Upper lobe of right lung (tissue), 1 donor: ENCODE measurements around the gene AOC3. TPM values are rescaled to one million over a fixed set of nuclear protein-coding genes. Genes with fewer than 3 reads are reported as not detected.
A peak's percentile ranks its signal among the peaks of the same experiment; 100 is the strongest.

ENCODE experiments used
- ATAC-seq: fragments of 200-7000 bp; cut with Tn5 transposase; one replicate; pipeline ENCODE4 v1.9.1; 2020; ENCODE audit warnings: mild to moderate bottlenecking, moderate library complexity
- DNase-seq: peaks from one replicate; pipeline ENCODE4 v3.0.0-alpha.2; 2020
- H3K27ac ChIP-seq: fragments of 200-600 bp; one replicate; pipeline ENCODE4 v1.8.0; 2022
- H3K27me3 ChIP-seq: fragments of 200-600 bp; one replicate; pipeline ENCODE4 v1.8.0; 2022; ENCODE audit warnings: mild to moderate bottlenecking
- H3K36me3 ChIP-seq: fragments of 200-600 bp; one replicate; pipeline ENCODE4 v1.8.0; 2022
- H3K4me1 ChIP-seq: fragments of 200-600 bp; one replicate; pipeline ENCODE4 v1.8.0; 2022
- H3K4me3 ChIP-seq: fragments of 200-600 bp; one replicate; pipeline ENCODE4 v1.8.0; 2022; ENCODE audit warnings: mild to moderate bottlenecking
- H3K9me3 ChIP-seq: fragments of 200-600 bp; one replicate; pipeline ENCODE4 v1.8.0; 2022
- intact Hi-C: fragments of 100-400 bp; cut with DNase I; formaldehyde crosslinking; loops from one replicate; pipeline ENCODE4 v1.11.0; 2022
- total RNA-seq: library from RNA; stranded (reverse); fragmentation: NEBNext Ultra II Directional; extraction: Animal tissue kit (Norgen Biotek cat#: 25700); gene quantifications from one replicate; pipeline ENCODE4 v1.2.1, GENCODE V29; 2021
- TF ChIP-seq, protein P1 (sequence below): fragments of 200-600 bp; IDR thresholded peaks from one replicate; pipeline ENCODE4 v1.8.0; 2022; ENCODE audit warnings: antibody characterized with exemption
- donor health status: DM: no; HTN: yes; CAD: no; lungs with severe emphysema.

The AOC3 gene
- total RNA-seq, 1 donor from 2014 or later: 235 TPM

DNA sequence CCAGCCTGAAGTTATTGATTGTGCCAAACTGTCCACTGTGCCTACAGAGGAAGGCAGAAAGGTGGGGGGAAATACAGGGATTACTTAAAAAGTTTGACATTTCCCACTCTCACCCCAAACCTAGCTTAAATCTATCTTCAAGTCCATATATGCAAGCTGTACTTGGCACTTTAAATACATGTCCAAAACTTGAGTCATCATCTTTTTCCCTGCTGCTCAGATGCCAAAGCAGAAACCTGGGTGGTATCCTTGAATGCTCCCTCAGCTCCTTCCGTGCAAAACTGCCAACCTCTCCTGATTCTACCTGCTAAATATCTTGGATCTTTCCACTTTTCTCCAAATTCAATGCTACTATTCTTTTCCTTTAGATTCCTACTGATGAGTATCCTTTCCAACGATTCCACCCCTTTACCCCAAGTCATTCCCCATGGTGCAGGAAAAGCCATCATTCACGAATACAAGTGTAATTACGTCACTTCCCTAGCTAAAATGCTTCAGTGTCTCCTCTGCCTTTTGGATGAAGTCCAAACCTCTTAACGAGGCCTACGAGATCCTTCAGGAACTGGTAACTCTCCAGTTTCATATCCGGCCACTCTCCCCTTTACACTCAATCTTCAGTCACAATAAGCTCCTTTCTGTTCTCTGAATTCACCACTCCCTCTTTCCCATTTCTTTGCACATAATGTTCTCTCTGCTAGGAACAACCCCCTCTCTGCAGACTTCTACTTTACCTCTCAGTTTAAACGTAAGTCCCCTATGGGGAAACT is 36.2 kb upstream of the AOC3 start:
- no peak overlapping the region for H3K4me3 ChIP-seq
- peak overlapping the region; percentile 38 for H3K27ac ChIP-seq
- H3K4me1 ChIP-seq: no peaks in the 10 kb centered on the region
- DNase-seq (no peak), ATAC-seq (peak; percentile 80)
- no peaks in the 10 kb centered on the region for H3K27me3 ChIP-seq
- H3K36me3 ChIP-seq: peaks cover 96% of the 10 kb centered on the region
- intact Hi-C loops: loop anchor here (10.0 kb wide), 1 partner anchor 100 kb away; no protein-coding TSS in a partner anchor
- TF ChIP-seq, protein P1, sequence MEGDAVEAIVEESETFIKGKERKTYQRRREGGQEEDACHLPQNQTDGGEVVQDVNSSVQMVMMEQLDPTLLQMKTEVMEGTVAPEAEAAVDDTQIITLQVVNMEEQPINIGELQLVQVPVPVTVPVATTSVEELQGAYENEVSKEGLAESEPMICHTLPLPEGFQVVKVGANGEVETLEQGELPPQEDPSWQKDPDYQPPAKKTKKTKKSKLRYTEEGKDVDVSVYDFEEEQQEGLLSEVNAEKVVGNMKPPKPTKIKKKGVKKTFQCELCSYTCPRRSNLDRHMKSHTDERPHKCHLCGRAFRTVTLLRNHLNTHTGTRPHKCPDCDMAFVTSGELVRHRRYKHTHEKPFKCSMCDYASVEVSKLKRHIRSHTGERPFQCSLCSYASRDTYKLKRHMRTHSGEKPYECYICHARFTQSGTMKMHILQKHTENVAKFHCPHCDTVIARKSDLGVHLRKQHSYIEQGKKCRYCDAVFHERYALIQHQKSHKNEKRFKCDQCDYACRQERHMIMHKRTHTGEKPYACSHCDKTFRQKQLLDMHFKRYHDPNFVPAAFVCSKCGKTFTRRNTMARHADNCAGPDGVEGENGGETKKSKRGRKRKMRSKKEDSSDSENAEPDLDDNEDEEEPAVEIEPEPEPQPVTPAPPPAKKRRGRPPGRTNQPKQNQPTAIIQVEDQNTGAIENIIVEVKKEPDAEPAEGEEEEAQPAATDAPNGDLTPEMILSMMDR: no peak
- no peaks in the 10 kb centered on the region for H3K9me3 ChIP-seq

GRCh38 chr17:42817866-42818265 is 33.1 kb upstream of the AOC3 start:
- no peak overlapping the region for H3K27ac ChIP-seq
- H3K4me1 ChIP-seq: peaks cover 5% of the 10 kb centered on the region
- no peak for DNase-seq
- H3K36me3 ChIP-seq: peaks cover 88% of the 10 kb centered on the region
- no peak for ATAC-seq
- H3K9me3 ChIP-seq: no peaks in the 10 kb centered on the region
- intact Hi-C loops: loop anchor here (10.0 kb wide), 1 partner anchor 103 kb away; no protein-coding TSS in a partner anchor
- H3K4me3 ChIP-seq: no peak overlapping the region
- TF ChIP-seq, protein P1: no peak
- no peaks in the 10 kb centered on the region for H3K27me3 ChIP-seq

DNA sequence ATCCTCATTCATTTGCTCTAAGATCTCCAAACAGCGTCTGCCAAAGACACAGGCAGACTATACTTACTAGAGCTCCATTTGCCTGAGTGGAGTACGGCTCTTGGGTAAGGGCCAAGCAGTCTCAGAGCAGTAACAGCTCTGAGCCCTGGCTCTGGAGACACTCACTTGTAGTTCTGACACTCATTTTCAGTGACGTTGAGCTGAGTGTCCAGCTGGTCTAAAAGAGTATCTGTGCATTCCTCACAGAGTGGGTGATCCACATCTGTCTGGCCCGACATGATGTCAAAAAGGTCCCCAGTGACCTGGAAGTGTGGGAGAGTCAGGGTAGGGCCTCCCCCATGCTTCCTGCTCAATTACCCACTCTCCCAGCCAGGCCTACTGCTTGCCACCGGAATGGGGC is 32.6 kb upstream of the AOC3 start:
- DNase-seq (no peak), ATAC-seq (no peak)
- H3K27me3 ChIP-seq: no peaks in the 10 kb centered on the region
- no peak overlapping the region for H3K27ac ChIP-seq
- intact Hi-C loops: loop anchor here (10.0 kb wide), 1 partner anchor 104 kb away; no protein-coding TSS in a partner anchor
- TF ChIP-seq, protein P1: no peak
- no peaks in the 10 kb centered on the region for H3K9me3 ChIP-seq
- H3K4me1 ChIP-seq: peaks cover 10% of the 10 kb centered on the region
- peaks cover 83% of the 10 kb centered on the region for H3K36me3 ChIP-seq
- H3K4me3 ChIP-seq: no peak overlapping the region

DNA sequence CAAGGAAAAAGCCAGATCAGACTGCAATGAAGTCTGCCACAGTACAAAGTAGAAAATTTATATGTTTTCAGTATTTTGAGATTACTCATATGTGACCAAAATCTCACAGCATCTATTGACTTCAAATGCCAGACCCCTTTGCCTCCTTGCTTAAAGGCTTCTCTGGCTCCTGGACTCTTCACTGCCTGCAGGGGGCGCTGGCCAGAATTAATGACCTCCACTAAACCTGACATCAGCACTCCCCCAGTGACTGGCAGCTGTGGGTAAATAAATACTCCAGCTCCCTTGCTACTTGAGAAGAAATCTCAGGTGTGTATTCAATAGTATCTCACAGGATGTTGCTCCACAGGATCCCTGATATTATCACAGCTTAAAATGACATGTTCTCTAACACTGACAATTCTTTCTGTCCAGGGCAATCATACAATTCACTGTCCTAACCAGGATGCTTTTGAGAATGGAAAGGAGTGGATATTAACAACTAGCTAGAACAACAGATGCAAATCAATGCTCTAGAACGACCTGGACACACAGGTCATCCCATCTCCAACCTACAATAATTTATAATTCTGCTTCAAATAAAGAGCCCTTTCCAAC is 31.0 kb upstream of the AOC3 start:
- peak; percentile 74 for DNase-seq
- ATAC-seq: peak; percentile 30
- H3K27me3 ChIP-seq: no peaks in the 10 kb centered on the region
- no peaks in the 10 kb centered on the region for H3K9me3 ChIP-seq
- TF ChIP-seq, protein P1: peak; percentile 70
- no peak overlapping the region for H3K27ac ChIP-seq
- peaks cover 68% of the 10 kb centered on the region for H3K36me3 ChIP-seq
- intact Hi-C loops: loop anchor here (10.0 kb wide), 1 partner anchor 105 kb away; no protein-coding TSS in a partner anchor
- peaks cover 14% of the 10 kb centered on the region for H3K4me1 ChIP-seq
- no peak overlapping the region for H3K4me3 ChIP-seq

GRCh38 chr17:42821176-42821575 is 29.8 kb upstream of the AOC3 start:
- ATAC-seq (no peak), DNase-seq (no peak)
- peaks cover 14% of the 10 kb centered on the region for H3K4me1 ChIP-seq
- H3K27ac ChIP-seq: no peak overlapping the region
- intact Hi-C loops: no loop called here
- H3K36me3 ChIP-seq: peaks cover 56% of the 10 kb centered on the region
- no peaks in the 10 kb centered on the region for H3K9me3 ChIP-seq
- no peak overlapping the region for H3K4me3 ChIP-seq
- H3K27me3 ChIP-seq: no peaks in the 10 kb centered on the region
- TF ChIP-seq, protein P1: no peak
